ENCODE results near the gene CNOT2.

GRCh38 chr12:70355972-70356371, 112.7 kb downstream of the CNOT2 start:
- TF ChIP-seq, protein P1, sequence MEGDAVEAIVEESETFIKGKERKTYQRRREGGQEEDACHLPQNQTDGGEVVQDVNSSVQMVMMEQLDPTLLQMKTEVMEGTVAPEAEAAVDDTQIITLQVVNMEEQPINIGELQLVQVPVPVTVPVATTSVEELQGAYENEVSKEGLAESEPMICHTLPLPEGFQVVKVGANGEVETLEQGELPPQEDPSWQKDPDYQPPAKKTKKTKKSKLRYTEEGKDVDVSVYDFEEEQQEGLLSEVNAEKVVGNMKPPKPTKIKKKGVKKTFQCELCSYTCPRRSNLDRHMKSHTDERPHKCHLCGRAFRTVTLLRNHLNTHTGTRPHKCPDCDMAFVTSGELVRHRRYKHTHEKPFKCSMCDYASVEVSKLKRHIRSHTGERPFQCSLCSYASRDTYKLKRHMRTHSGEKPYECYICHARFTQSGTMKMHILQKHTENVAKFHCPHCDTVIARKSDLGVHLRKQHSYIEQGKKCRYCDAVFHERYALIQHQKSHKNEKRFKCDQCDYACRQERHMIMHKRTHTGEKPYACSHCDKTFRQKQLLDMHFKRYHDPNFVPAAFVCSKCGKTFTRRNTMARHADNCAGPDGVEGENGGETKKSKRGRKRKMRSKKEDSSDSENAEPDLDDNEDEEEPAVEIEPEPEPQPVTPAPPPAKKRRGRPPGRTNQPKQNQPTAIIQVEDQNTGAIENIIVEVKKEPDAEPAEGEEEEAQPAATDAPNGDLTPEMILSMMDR (IDR thresholded peaks at IDR 0.05 in 4 of 5, conservative IDR thresholded peaks at IDR 0.05 in 1 of 5): no peak
- no peak for TF ChIP-seq POLR2A (IDR thresholded peaks at IDR 0.05)

All from gastrocnemius medialis (tissue), 4 donors.